Natural killer cell (primary cell): ENCODE measurements around the gene LGALS3BP. TPM values are rescaled to one million over a fixed set of nuclear protein-coding genes. Genes with fewer than 3 reads are reported as not detected.
"Not testable (repeated sequence)": the region's sequence is repeated elsewhere in the genome, so short reads cannot be mapped to it uniquely, and the experiment has no call there.

ENCODE experiments used
- ATAC-seq, 3 donors: fragments of 150-1000 bp in 2 of 3; fragments of 200-7000 bp in 1 of 3; cut with Tn5 transposase; 1 replicate in 1 of 3; 2 replicates in 2 of 3; pipeline ENCODE4 v1.10.0; 2021; ENCODE audit warnings: mild to moderate bottlenecking in 2 of 3, moderate library complexity in 2 of 3
- DNase-seq, 2 donors: peaks; one replicate each; pipeline versions ENCODE4 v3.0.0 to v3.0.0-alpha.2; 2013 to 2021; ENCODE audit warnings: mixed read lengths in 1 of 2
- H3K27ac ChIP-seq: one replicate; pipeline ENCODE4 v1.5.1; 2013; ENCODE audit warnings: mild to moderate bottlenecking, low read length
- H3K27me3 ChIP-seq: one replicate; pipeline ENCODE4 v1.6.1; 2013; ENCODE audit warnings: low read length; ENCODE audit not compliant: control insufficient read depth, insufficient read depth
- H3K36me3 ChIP-seq: one replicate; pipeline ENCODE4 v1.6.1; 2013; ENCODE audit warnings: low read length; ENCODE audit not compliant: control insufficient read depth, insufficient read depth
- H3K4me1 ChIP-seq: one replicate; pipeline ENCODE4 v1.6.1; 2013; ENCODE audit warnings: low read length; ENCODE audit not compliant: control insufficient read depth, insufficient read depth
- H3K4me3 ChIP-seq: one replicate; pipeline ENCODE4 v1.5.1; 2013; ENCODE audit warnings: low read length
- H3K9me3 ChIP-seq: one replicate; pipeline ENCODE4 v1.6.1; 2013; ENCODE audit warnings: low read length; ENCODE audit not compliant: control insufficient read depth, insufficient read depth
- H3K27ac Mint-ChIP-seq, 2 donors: one replicate each; pipeline ENCODE4 v1.8.0; 2022; ENCODE audit warnings: mild to moderate bottlenecking in 2 of 2, mixed read lengths in 2 of 2, moderate library complexity in 1 of 2
- H3K27me3 Mint-ChIP-seq, 2 donors: one replicate each; pipeline ENCODE4 v1.8.0; 2022; ENCODE audit warnings: low read depth in 2 of 2, mixed read lengths in 2 of 2
- H3K36me3 Mint-ChIP-seq: one replicate; pipeline ENCODE4 v1.8.0; 2022; ENCODE audit warnings: mixed read lengths
- H3K4me1 Mint-ChIP-seq, 2 donors: one replicate each; pipeline ENCODE4 v1.8.0; 2022; ENCODE audit warnings: mixed read lengths in 2 of 2
- H3K4me3 Mint-ChIP-seq: one replicate; pipeline ENCODE4 v1.8.0; 2022; ENCODE audit warnings: mild to moderate bottlenecking, moderate library complexity, mixed read lengths
- H3K9me3 Mint-ChIP-seq, 2 donors: one replicate each; pipeline ENCODE4 v1.8.0; 2022; ENCODE audit warnings: mixed read lengths in 2 of 2
- CTCF ChIP-seq: fragments of 200-600 bp; IDR thresholded peaks from one replicate; pipeline ENCODE4 v1.8.0; 2022; ENCODE audit warnings: antibody characterized with exemption
- WGBS: methylation state at CpG from one replicate; pipeline ENCODE4 v1.1.7; 2013; ENCODE audit warnings: missing lambda C conversion rate; ENCODE audit not compliant: insufficient coverage; 5-methylcytosine and 5-hydroxymethylcytosine counted together
- intact Hi-C: fragments of 100-400 bp; cut with micrococcal nuclease; formaldehyde crosslinking; loops from one replicate; pipeline ENCODE4 v1.14.2; 2022
- total RNA-seq, 4 donors: library from RNA; stranded (reverse); fragments of 120-200 nt in 1 of 4; gene quantifications; one replicate each; pipeline versions ENCODE4 v1.2.3 to v1.2.4, GENCODE V29; 2013 to 2022

Gene LGALS3BP
- total RNA-seq, 3 donors from 2014 or later (not counting 1 experiment from before 2014, with no cell fraction given), result 4.2 to 8.8 (median 4.2) TPM

GRCh38 chr17:79023886-79024771 lies 44.4 kb upstream of the LGALS3BP start, which contains the start of gene C1QTNF1:
TSS of gene C1QTNF1 (plus strand) at chr17:79024169. CDS start at chr17:79043969, 19,800 bp downstream.
- H3K9me3 Mint-ChIP-seq, result no peaks in the 10 kb centered on the region
- ATAC-seq, result peak; percentile 54 to 81 (median 80)
- peak within 1 kb of the TSS; percentile 87 for H3K4me3 Mint-ChIP-seq
- intact Hi-C loops, result no loop called here
- Histone ChIP-seq H3K27me3 (peaks cover 22% of the 10 kb centered on the region), H3K4me1 (peaks cover 17% of the 10 kb centered on the region), H3K36me3 (no peaks in the 10 kb centered on the region), H3K27ac (no peak within 1 kb of the TSS), H3K9me3 (no peaks in the 10 kb centered on the region), H3K4me3 (peak within 1 kb of the TSS; percentile 38)
- TF ChIP-seq CTCF, result no peak
- H3K27ac Mint-ChIP-seq, result peak within 1 kb of the TSS; percentile 27 to 41
- H3K4me1 Mint-ChIP-seq, result peaks cover 9 to 10% of the 10 kb centered on the region in 2 donors
- DNase-seq, result peak in 1 of 2 donors; percentile 58
- H3K27me3 Mint-ChIP-seq, result peaks cover 27 to 35% of the 10 kb centered on the region in 2 donors
- H3K36me3 Mint-ChIP-seq, result no peaks in the 10 kb centered on the region
- WGBS, result 2% methylated on average over 76 of the region's 77 CpGs

GRCh38 chr17:79023180-79023705 lies 43.5 kb upstream of the LGALS3BP start:
- no peaks in the 10 kb centered on the region for H3K9me3 Mint-ChIP-seq
- H3K27me3 ChIP-seq, result peaks cover 22% of the 10 kb centered on the region
- no peaks in the 10 kb centered on the region for H3K36me3 ChIP-seq
- H3K9me3 ChIP-seq, result no peaks in the 10 kb centered on the region
- ATAC-seq, result no peak
- intact Hi-C loops, result no loop called here
- peaks cover 9 to 10% of the 10 kb centered on the region in 2 donors for H3K4me1 Mint-ChIP-seq
- no peak overlapping the region for H3K4me3 ChIP-seq
- WGBS, result 84% methylated on average over 11 of the region's 12 CpGs
- peaks cover 27 to 37% of the 10 kb centered on the region in 2 donors for H3K27me3 Mint-ChIP-seq
- no peaks in the 10 kb centered on the region for H3K36me3 Mint-ChIP-seq
- peaks cover 17% of the 10 kb centered on the region for H3K4me1 ChIP-seq
- H3K27ac ChIP-seq, result no peak overlapping the region
- H3K27ac Mint-ChIP-seq, result peak overlapping the region in 1 of 2 donors; percentile 41
- no peak for DNase-seq
- TF ChIP-seq CTCF, result no peak
- peak overlapping the region; percentile 87 for H3K4me3 Mint-ChIP-seq

GRCh38 chr17:79022507-79022991 lies 42.8 kb upstream of the LGALS3BP start:
- H3K4me1 Mint-ChIP-seq, result peaks cover 9 to 10% of the 10 kb centered on the region in 2 donors
- peaks cover 20% of the 10 kb centered on the region for H3K27me3 ChIP-seq
- no peak for DNase-seq
- intact Hi-C loops, result no loop called here
- peaks cover 20 to 34% of the 10 kb centered on the region in 2 donors for H3K27me3 Mint-ChIP-seq
- no peak overlapping the region for H3K27ac ChIP-seq
- H3K4me3 Mint-ChIP-seq, result peak overlapping the region; percentile 87
- no peaks in the 10 kb centered on the region for H3K36me3 Mint-ChIP-seq
- H3K4me1 ChIP-seq, result peaks cover 17% of the 10 kb centered on the region
- no peaks in the 10 kb centered on the region for H3K9me3 ChIP-seq
- no peak overlapping the region for H3K27ac Mint-ChIP-seq
- no peak overlapping the region for H3K4me3 ChIP-seq
- WGBS, result 92% methylated on average over 9 of the region's 9 CpGs
- no peak for TF ChIP-seq CTCF
- ATAC-seq, result no peak
- no peaks in the 10 kb centered on the region for H3K9me3 Mint-ChIP-seq
- H3K36me3 ChIP-seq, result no peaks in the 10 kb centered on the region

DNA sequence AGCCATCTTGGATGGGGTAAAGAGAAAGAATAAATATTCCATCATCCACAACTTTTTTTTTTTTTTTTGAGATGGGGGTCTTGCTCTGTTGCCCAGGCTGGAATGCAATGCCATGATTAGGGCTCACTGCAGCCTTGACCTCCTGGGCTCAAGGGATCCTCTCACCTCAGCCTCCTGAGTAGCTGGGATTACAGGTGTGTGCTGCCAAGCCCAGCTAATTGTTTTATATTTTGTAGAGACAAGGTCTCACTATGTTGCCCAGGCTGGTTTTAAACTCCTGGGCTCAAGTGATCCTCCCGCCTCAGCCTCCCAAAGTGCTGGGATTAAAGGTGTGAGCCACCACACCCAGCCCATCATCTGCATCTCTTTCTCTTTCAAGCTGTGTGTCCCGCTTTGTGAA lies 42.2 kb upstream of the LGALS3BP start:
- WGBS, result 91% methylated on average over 2 of the region's 2 CpGs
- H3K9me3 ChIP-seq, H3K27ac ChIP-seq, H3K9me3 Mint-ChIP-seq, H3K4me3 ChIP-seq, H3K4me3 Mint-ChIP-seq, intact Hi-C loops, H3K36me3 Mint-ChIP-seq, H3K4me1 Mint-ChIP-seq, H3K36me3 ChIP-seq, DNase-seq, ATAC-seq, H3K27ac Mint-ChIP-seq: not testable (repeated sequence)
- Histone ChIP-seq H3K4me1 (peaks cover 17% of the 10 kb centered on the region), H3K27me3 (peaks cover 20% of the 10 kb centered on the region)
- H3K27me3 Mint-ChIP-seq, result peaks cover 18 to 34% of the 10 kb centered on the region in 2 donors
